GM12874 (cell line): ENCODE data around the gene G0S2.

Source experiments
- TF ChIP-seq, protein P1 (sequence below): IDR thresholded peaks from 2 replicates; pipeline ENCODE4 v1.5.1; 2011; ENCODE audit warnings: low read depth, mild to moderate bottlenecking, control low read depth, low read length, moderate library complexity; ENCODE audit not compliant: insufficient read depth

G0S2 gene

DNA sequence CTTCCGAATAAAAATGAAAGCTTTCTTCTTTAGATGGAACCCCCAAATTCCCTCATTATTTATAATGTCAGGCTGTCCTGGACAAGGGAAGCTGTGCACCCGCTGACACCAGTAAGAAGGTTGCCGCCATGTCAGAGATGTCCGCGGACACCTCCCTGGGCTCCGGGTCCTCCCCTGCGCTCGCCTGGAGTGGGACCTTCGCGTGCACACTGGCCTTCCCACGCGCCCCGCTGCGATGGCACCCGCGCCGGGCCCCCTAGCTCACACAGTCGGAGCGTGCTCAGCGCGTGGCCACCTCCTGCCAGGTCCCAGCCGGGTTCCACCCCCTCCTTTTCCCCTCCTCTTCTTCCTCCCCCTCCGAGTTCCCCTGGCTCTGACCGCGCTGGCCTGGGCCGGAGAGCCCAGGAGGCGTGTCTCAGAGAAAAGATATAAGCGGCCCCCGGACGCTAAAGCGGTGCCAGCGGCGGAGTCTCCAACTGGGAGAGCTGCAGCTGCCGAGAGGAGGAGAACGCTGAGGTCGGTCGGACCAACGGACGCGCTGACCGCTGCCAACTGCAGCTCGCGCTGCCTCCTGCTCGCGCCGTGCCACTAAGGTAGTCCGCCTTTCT, at the start of gene G0S2:
TSS of gene G0S2 (plus strand) at position 456 of the 608 bp plus-strand sequence. CDS start 273 bp downstream, outside the sequence.
- TF ChIP-seq, protein P1, sequence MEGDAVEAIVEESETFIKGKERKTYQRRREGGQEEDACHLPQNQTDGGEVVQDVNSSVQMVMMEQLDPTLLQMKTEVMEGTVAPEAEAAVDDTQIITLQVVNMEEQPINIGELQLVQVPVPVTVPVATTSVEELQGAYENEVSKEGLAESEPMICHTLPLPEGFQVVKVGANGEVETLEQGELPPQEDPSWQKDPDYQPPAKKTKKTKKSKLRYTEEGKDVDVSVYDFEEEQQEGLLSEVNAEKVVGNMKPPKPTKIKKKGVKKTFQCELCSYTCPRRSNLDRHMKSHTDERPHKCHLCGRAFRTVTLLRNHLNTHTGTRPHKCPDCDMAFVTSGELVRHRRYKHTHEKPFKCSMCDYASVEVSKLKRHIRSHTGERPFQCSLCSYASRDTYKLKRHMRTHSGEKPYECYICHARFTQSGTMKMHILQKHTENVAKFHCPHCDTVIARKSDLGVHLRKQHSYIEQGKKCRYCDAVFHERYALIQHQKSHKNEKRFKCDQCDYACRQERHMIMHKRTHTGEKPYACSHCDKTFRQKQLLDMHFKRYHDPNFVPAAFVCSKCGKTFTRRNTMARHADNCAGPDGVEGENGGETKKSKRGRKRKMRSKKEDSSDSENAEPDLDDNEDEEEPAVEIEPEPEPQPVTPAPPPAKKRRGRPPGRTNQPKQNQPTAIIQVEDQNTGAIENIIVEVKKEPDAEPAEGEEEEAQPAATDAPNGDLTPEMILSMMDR: no peak

- TF ChIP-seq, protein P1: no peak
Observed at GRCh38 chr1:209625791-209626285, 49.4 kb upstream of the G0S2 start.

DNA sequence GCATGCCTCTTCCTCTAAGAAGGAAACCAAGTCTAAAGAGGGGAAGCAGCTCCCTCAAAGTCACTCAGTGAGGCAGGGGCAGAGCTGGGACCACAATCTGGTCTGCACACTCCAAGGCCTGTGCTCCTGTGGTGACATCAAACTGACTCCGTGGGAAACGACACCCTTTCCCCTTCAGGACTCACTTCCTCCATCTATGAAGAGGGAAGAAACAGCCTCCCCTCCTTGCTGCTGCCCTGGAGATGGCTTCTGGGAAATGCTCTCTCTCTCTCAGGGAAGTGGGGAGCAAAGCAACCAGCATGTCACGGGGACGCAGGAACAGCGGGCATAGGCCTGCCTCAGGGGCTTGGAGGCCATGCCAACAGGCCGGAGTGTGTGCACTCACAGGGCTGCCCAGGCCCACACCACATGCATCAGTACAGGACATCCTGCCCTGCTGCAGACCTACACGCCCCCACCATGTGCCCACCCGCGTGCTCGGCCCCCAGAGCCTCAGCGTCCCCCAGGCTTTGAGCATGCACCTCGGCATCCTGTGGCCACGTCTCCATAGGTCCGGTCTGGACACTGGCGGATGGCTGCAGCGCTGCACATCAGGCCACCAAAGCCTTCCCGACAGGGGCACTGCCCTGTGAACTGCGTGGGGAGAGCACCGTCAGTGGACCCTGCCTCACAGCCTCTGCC, 48.7 kb upstream of the G0S2 start:
- TF ChIP-seq, protein P1: no peak

- TF ChIP-seq, protein P1: no peak
Observed at GRCh38 chr1:209627027-209627731, 48.0 kb upstream of the G0S2 start.

DNA sequence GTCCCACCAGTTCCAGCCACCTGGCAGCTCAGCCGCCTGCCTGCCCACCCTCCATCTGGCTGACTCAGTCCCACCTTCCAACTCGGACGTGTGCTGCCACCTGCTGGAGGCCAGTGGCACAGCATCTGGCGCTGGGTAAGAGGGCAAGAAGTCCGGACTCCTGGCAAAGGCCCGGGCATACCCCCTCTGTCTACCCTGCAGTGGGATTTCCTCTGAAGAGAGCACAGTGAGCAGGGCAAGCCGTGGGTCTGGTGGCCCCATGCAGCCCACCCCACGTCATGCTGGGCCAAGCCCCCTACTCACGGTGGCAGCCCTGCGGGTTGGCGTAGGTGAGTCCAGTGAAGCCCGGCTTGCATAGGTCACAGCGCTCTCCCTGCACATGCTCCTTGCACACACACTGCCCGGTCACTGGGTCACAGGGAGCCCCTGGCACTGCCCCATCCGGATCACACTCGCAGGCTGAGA, 47.4 kb upstream of the G0S2 start:
- TF ChIP-seq, protein P1: peak; percentile 99

DNA sequence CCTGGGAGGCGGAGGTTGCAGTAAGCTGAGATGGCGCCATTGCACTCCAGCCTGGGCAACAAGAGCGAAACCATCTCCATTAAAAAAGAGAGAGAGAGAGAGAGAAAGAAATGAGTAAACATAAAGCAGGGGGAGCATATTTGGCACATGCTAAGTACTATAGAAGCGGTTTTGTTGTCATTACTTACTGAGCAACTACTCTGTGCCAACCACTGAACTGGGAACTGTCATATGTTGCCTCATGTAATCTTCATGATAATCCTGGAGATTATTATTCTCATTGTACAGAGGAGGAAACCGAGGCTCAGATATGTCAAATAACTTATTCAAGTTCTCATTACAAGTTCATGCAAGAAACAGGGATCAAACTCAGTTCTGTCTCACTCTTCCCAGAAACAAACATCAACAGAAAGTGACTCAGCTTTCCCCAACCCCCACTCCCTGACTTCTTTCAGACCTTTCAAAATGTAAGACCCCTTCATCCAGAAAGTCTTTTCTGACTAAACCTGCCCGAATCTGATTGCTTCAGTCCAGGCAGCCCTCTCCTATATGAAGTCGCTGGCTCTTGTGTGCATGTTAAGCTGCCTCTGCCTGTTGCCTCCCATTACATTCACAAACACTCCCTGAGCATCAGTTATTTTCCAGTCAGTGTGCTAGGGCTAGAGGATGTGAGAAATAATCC, 46.5 kb upstream of the G0S2 start:
- TF ChIP-seq, protein P1: no peak
